CD4-positive, alpha-beta T cell (primary cell): ENCODE measurements around the gene CFAP299. TPM values are rescaled to one million over a fixed set of nuclear protein-coding genes. Genes with fewer than 3 reads are reported as not detected.

Experiments used
- ATAC-seq: fragments of 200-7000 bp; cut with Tn5 transposase; one replicate; pipeline ENCODE4 v1.10.0; 2022; ENCODE audit warnings: mild to moderate bottlenecking; ENCODE audit not compliant: poor library complexity
- CTCF ChIA-PET: fragments of 350-600 bp; sonication (Branson Sonifier 250); formaldehyde crosslinking; loops from one replicate; lab custom pipeline; 2021; ENCODE audit warnings: antibody characterized with exemption, inconsistent platforms; lab: Charles Lee
- POLR2A ChIA-PET: fragments of 350-600 bp; sonication (Branson Sonifier 250); formaldehyde crosslinking; loops from one replicate; lab custom pipeline; 2021; ENCODE audit warnings: antibody characterized with exemption, inconsistent platforms; lab: Charles Lee
- DNase-seq, 14 experiments: peaks; one replicate each; pipeline ENCODE4 v3.0.0-alpha.2; 2013 to 2020; ENCODE audit warnings: mixed read lengths in 2 of 14
- H3K27ac ChIP-seq, 2 donors: one replicate each; pipeline versions ENCODE4 v1.5.1 to v1.7.0; 2013; ENCODE audit warnings: low read length in 2 of 2, low read depth in 1 of 2, mild to moderate bottlenecking in 1 of 2
- H3K27me3 ChIP-seq, 2 experiments: 1 replicate in 1 of 2; 2 replicates in 1 of 2; pipeline versions ENCODE4 v1.6.1 to v1.7.0; 2013; ENCODE audit warnings: low read length in 2 of 2, control low read depth in 1 of 2, mild to moderate bottlenecking in 1 of 2, moderate library complexity in 1 of 2; ENCODE audit not compliant: insufficient read depth in 2 of 2, control insufficient read depth in 1 of 2
- H3K36me3 ChIP-seq: one replicate; pipeline ENCODE4 v1.6.1; 2013; ENCODE audit warnings: low read length, control low read depth; ENCODE audit not compliant: insufficient read depth
- H3K4me1 ChIP-seq: one replicate; pipeline ENCODE4 v1.6.1; 2013; ENCODE audit warnings: low read length, control low read depth; ENCODE audit not compliant: insufficient read depth
- H3K4me3 ChIP-seq: one replicate; pipeline ENCODE4 v1.5.1; 2013; ENCODE audit warnings: mild to moderate bottlenecking, low read length, moderate library complexity
- H3K9me3 ChIP-seq, 2 experiments: 1 replicate in 1 of 2; 2 replicates in 1 of 2; pipeline versions ENCODE4 v1.6.1 to v1.7.0; 2013; ENCODE audit warnings: low read length in 2 of 2, mild to moderate bottlenecking in 2 of 2, control low read depth in 1 of 2, moderate library complexity in 1 of 2; ENCODE audit not compliant: control insufficient read depth in 1 of 2, insufficient read depth in 1 of 2
- H3K27ac Mint-ChIP-seq: one replicate; pipeline ENCODE4 v1.8.0; 2020; ENCODE audit warnings: mixed read lengths
- H3K27me3 Mint-ChIP-seq: one replicate; pipeline ENCODE4 v1.8.0; 2021; ENCODE audit warnings: mixed read lengths
- H3K36me3 Mint-ChIP-seq: one replicate; pipeline ENCODE4 v1.8.0; 2021; ENCODE audit warnings: low read depth, mixed read lengths
- H3K4me1 Mint-ChIP-seq: one replicate; pipeline ENCODE4 v1.8.0; 2021; ENCODE audit warnings: low read depth, mixed read lengths
- H3K4me3 Mint-ChIP-seq: one replicate; pipeline ENCODE4 v1.8.0; 2020; ENCODE audit warnings: mild to moderate bottlenecking, mixed read lengths
- H3K9me3 Mint-ChIP-seq: one replicate; pipeline ENCODE4 v1.8.0; 2020; ENCODE audit warnings: mixed read lengths
- CTCF ChIP-seq: fragments of 200-600 bp; IDR thresholded peaks from one replicate; pipeline ENCODE4 v1.8.0; 2022; ENCODE audit warnings: antibody characterized with exemption, mild to moderate bottlenecking
- intact Hi-C, 2 experiments: fragments of 100-400 bp; cut with DNase I in 1 of 2; cut with micrococcal nuclease in 1 of 2; formaldehyde crosslinking; loops; one replicate each; pipeline versions ENCODE4 v1.15.1 to v1.9.0; 2023 to 2025; cut with DNase I, micrococcal nuclease
- total RNA-seq, 174 experiments: library from RNA in 2 of 174; stranded (reverse) in 2 of 174; gene quantifications; one replicate each; pipeline ENCODE4 v1.2.3 and lab custom pipeline; 2021 to 2026

Gene CFAP299
- total RNA-seq, 2 experiments from 2014 or later: not detected

- H3K27ac Mint-ChIP-seq: no peak overlapping the region
- H3K27me3 ChIP-seq: no peaks in the 10 kb centered on the region
- H3K27me3 Mint-ChIP-seq: peaks cover 6% of the 10 kb centered on the region
- H3K4me3 Mint-ChIP-seq: no peak overlapping the region
- DNase-seq: no peak
- no peaks in the 10 kb centered on the region for H3K9me3 ChIP-seq
- no peaks in the 10 kb centered on the region for H3K4me1 Mint-ChIP-seq
- ATAC-seq: no peak
- no peak overlapping the region for H3K4me3 ChIP-seq
- H3K9me3 Mint-ChIP-seq: no peaks in the 10 kb centered on the region
- intact Hi-C loops: no loop called here
- H3K4me1 ChIP-seq: no peaks in the 10 kb centered on the region
- no peaks in the 10 kb centered on the region for H3K36me3 ChIP-seq
- ChIA-PET CTCF (interaction anchor here (0.6 kb wide), 1 partner anchor 279 kb away, joined by 3 read pairs; no protein-coding TSS in a partner anchor), POLR2A (no interaction called here)
- TF ChIP-seq CTCF: no peak
- H3K27ac ChIP-seq: no peak overlapping the region
- no peaks in the 10 kb centered on the region for H3K36me3 Mint-ChIP-seq
These were observed 475.9 kb downstream of the CFAP299 start for GRCh38 chr4:80811406-80811805.

- Histone ChIP-seq H3K9me3 (no peaks in the 10 kb centered on the region), H3K27me3 (no peaks in the 10 kb centered on the region), H3K4me1 (no peaks in the 10 kb centered on the region), H3K4me3 (no peak overlapping the region), H3K36me3 (no peaks in the 10 kb centered on the region), H3K27ac (no peak overlapping the region)
- Mint-ChIP-seq H3K4me1 (no peaks in the 10 kb centered on the region), H3K27ac (no peak overlapping the region), H3K36me3 (no peaks in the 10 kb centered on the region), H3K27me3 (peaks cover 6% of the 10 kb centered on the region), H3K4me3 (no peak overlapping the region), H3K9me3 (no peaks in the 10 kb centered on the region)
- intact Hi-C loops: no loop called here
- DNase-seq: no peak
- TF ChIP-seq CTCF: no peak
- CTCF ChIA-PET: no interaction called here
- no peak for ATAC-seq
- POLR2A ChIA-PET: interaction anchor here (0.7 kb wide), 1 partner anchor 12 kb away, joined by 3 read pairs; no protein-coding TSS in a partner anchor
These were observed 476.6 kb downstream of the CFAP299 start for GRCh38 chr4:80812145-80812544.

- Histone ChIP-seq H3K4me3 (no peak overlapping the region), H3K36me3 (no peaks in the 10 kb centered on the region), H3K27me3 (no peaks in the 10 kb centered on the region), H3K27ac (no peak overlapping the region), H3K9me3 (no peaks in the 10 kb centered on the region), H3K4me1 (no peaks in the 10 kb centered on the region)
- intact Hi-C loops: no loop called here
- no peak for TF ChIP-seq CTCF
- Mint-ChIP-seq H3K4me3 (no peak overlapping the region), H3K9me3 (no peaks in the 10 kb centered on the region), H3K27me3 (peaks cover 6% of the 10 kb centered on the region), H3K36me3 (no peaks in the 10 kb centered on the region), H3K4me1 (no peaks in the 10 kb centered on the region), H3K27ac (no peak overlapping the region)
- no peak for DNase-seq
- ATAC-seq: no peak
- ChIA-PET CTCF (no interaction called here), POLR2A (no interaction called here)
These were observed 478.7 kb downstream of the CFAP299 start for GRCh38 chr4:80814266-80814665.
